HG02943 (cell line): ENCODE results near the gene TMEM131L.

ENCODE experiments used
- ATAC-seq: cut with Tn5 transposase; IDR thresholded peaks from one replicate; pipeline ENCODE4 v1.9.1; 2021; ENCODE audit warnings: mild to moderate bottlenecking, low read depth, moderate library complexity; ENCODE audit not compliant: unreplicated experiment

TMEM131L gene

GRCh38 chr4:153676984-153677383 lies 210.8 kb downstream of the TMEM131L start:
- ATAC-seq: no peak

GRCh38 chr4:153679486-153679885 lies 213.3 kb downstream of the TMEM131L start:
- ATAC-seq: no peak

GRCh38 chr4:153683763-153684181 lies 217.6 kb downstream of the TMEM131L start:
- no peak for ATAC-seq

GRCh38 chr4:153684182-153684970 lies 218.2 kb downstream of the TMEM131L start, which contains the start of gene TLR2:
Gene TLR2, plus strand, starts transcription at chr4:153684280. Its CDS starts 18,628 bp downstream, at chr4:153702908.
- ATAC-seq: peak; percentile 81

GRCh38 chr4:153684971-153685371 lies 218.8 kb downstream of the TMEM131L start:
- ATAC-seq: no peak
